Activated T-helper 1 cell treated with Interleukin-2 at 50 U/mL for 16 hours (primary cell): ENCODE data around the gene MAU2.
A peak's percentile ranks its signal among the peaks of the same experiment; 100 is the strongest.

Experiments used
- DNase-seq: peaks from one replicate; pipeline ENCODE4 v3.0.0-alpha.2; 2020; ENCODE audit warnings: low read depth

MAU2 gene

GRCh38 chr19:19320361-19321140, at the start of gene MAU2, which contains the start of gene SUGP1:
TSS of gene MAU2 (plus strand) at chr19:19320829. CDS start at chr19:19320860, 31 bp downstream.
TSS of gene SUGP1 (minus strand) at chr19:19320509. CDS start at chr19:19320496, 13 bp downstream.
- DNase-seq, result peak; percentile 85

GRCh38 chr19:19271828-19272599, 48.6 kb upstream of the MAU2 start:
- DNase-seq, result no peak

- no peak for DNase-seq
Observed at GRCh38 chr19:19274146-19274545, 46.5 kb upstream of the MAU2 start.

- DNase-seq, result no peak
Observed at GRCh38 chr19:19274716-19275565, 45.7 kb upstream of the MAU2 start.

- DNase-seq, result no peak
Observed at GRCh38 chr19:19276386-19276785, 44.2 kb upstream of the MAU2 start.

- DNase-seq, result no peak
Observed at GRCh38 chr19:19276851-19277250, 43.8 kb upstream of the MAU2 start.

- no peak for DNase-seq
Observed at GRCh38 chr19:19278315-19278714, 42.3 kb upstream of the MAU2 start.

- no peak for DNase-seq
Observed at GRCh38 chr19:19279062-19279612, 41.5 kb upstream of the MAU2 start.

- no peak for DNase-seq
Observed at GRCh38 chr19:19279853-19280252, 40.8 kb upstream of the MAU2 start.

GRCh38 chr19:19280561-19280960, 40.1 kb upstream of the MAU2 start:
- DNase-seq, result no peak

- DNase-seq, result no peak
Observed at GRCh38 chr19:19285686-19286085, 34.9 kb upstream of the MAU2 start.

- no peak for DNase-seq
Observed at GRCh38 chr19:19292607-19293006, 28.0 kb upstream of the MAU2 start.

GRCh38 chr19:19294914-19295313, 25.7 kb upstream of the MAU2 start:
- DNase-seq, result no peak

GRCh38 chr19:19296953-19297689, 23.5 kb upstream of the MAU2 start:
- DNase-seq, result no peak

- DNase-seq, result no peak
Observed at GRCh38 chr19:19297759-19298158, 22.9 kb upstream of the MAU2 start.

- no peak for DNase-seq
Observed at GRCh38 chr19:19300613-19301012, 20.0 kb upstream of the MAU2 start.

GRCh38 chr19:19303411-19303810, 17.2 kb upstream of the MAU2 start:
- DNase-seq, result no peak

GRCh38 chr19:19304186-19304965, 16.3 kb upstream of the MAU2 start:
- no peak for DNase-seq

- DNase-seq, result no peak
Observed at GRCh38 chr19:19305066-19305465, 15.6 kb upstream of the MAU2 start.

GRCh38 chr19:19305696-19306095, 14.9 kb upstream of the MAU2 start:
- DNase-seq, result no peak

GRCh38 chr19:19306191-19306590, 14.4 kb upstream of the MAU2 start:
- no peak for DNase-seq
